ENCODE data around the gene MED25.

The MED25 gene

DNA sequence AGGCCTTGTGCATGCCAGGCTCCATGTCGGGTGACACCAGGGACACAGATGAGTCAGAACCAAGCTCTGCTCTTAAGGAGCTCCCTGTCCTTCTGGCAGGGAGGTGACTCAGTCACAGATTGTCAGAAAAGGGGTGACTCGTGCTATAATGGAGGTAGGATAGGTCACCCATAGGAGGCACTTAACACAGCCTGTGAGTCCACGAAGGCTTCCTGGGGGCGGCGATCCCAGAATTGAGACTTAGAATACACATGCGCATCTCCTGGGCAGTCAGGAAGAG is 24.6 kb upstream of the MED25 start:
- in situ Hi-C loops (cut with MboI; ENCODE audit: low sequenced_read_pairs, unreplicated experiment), result no loop called here
- DNase-seq (ENCODE audit: low spot score), result no peak
- TF ChIP-seq, protein P1, sequence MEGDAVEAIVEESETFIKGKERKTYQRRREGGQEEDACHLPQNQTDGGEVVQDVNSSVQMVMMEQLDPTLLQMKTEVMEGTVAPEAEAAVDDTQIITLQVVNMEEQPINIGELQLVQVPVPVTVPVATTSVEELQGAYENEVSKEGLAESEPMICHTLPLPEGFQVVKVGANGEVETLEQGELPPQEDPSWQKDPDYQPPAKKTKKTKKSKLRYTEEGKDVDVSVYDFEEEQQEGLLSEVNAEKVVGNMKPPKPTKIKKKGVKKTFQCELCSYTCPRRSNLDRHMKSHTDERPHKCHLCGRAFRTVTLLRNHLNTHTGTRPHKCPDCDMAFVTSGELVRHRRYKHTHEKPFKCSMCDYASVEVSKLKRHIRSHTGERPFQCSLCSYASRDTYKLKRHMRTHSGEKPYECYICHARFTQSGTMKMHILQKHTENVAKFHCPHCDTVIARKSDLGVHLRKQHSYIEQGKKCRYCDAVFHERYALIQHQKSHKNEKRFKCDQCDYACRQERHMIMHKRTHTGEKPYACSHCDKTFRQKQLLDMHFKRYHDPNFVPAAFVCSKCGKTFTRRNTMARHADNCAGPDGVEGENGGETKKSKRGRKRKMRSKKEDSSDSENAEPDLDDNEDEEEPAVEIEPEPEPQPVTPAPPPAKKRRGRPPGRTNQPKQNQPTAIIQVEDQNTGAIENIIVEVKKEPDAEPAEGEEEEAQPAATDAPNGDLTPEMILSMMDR (IDR thresholded peaks at IDR 0.05; ENCODE audit: borderline replicate concordance, control extremely low read depth, extremely low read depth, insufficient read depth, missing control alignments), result no peak

DNA sequence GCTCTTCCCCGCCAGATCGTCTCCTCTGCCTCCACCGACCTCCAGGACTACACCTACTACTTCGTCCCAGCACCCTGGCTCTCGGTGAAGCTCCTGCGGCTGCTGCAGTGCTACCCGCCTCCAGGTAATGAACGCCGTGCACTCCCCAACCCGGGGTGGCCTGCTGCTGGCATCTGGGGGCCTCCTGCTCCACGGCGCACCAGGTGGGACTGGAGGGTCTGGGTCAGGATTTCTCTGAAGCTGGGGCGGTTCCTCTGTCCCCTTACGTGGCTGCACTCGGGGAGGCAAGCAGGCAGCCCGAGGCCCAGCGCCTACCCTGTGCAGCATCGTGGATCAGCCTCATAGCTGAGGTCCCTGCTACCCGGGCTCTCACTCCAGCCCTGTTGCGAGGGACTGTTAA is 22.5 kb upstream of the MED25 start:
- TF ChIP-seq, protein P1 (IDR thresholded peaks at IDR 0.05; ENCODE audit: borderline replicate concordance, control extremely low read depth, extremely low read depth, insufficient read depth, missing control alignments), result no peak
- in situ Hi-C loops (cut with MboI; ENCODE audit: low sequenced_read_pairs, unreplicated experiment), result no loop called here
- DNase-seq (ENCODE audit: low spot score), result no peak

DNA sequence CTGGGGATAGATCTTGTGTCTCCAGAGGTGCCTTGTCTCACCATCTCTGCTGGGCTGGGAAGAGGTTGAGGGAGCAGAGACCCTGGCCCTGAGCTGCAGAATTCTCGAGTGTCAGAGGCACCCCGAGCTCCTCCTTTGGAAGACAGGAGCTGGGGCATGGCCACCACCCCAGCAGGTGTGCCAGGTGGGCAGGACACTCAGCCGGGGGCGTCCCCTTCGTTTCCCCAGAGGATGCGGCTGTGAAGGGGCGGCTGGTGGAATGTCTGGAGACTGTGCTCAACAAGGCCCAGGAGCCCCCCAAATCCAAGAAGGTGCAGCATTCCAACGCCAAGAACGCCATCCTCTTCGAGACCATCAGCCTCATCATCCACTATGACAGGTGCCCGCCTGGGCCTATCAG is 19.5 kb upstream of the MED25 start:
- no peak for DNase-seq (ENCODE audit: low spot score)
- in situ Hi-C loops (cut with MboI; ENCODE audit: low sequenced_read_pairs, unreplicated experiment), result no loop called here
- TF ChIP-seq, protein P1 (IDR thresholded peaks at IDR 0.05; ENCODE audit: borderline replicate concordance, control extremely low read depth, extremely low read depth, insufficient read depth, missing control alignments), result no peak

DNA sequence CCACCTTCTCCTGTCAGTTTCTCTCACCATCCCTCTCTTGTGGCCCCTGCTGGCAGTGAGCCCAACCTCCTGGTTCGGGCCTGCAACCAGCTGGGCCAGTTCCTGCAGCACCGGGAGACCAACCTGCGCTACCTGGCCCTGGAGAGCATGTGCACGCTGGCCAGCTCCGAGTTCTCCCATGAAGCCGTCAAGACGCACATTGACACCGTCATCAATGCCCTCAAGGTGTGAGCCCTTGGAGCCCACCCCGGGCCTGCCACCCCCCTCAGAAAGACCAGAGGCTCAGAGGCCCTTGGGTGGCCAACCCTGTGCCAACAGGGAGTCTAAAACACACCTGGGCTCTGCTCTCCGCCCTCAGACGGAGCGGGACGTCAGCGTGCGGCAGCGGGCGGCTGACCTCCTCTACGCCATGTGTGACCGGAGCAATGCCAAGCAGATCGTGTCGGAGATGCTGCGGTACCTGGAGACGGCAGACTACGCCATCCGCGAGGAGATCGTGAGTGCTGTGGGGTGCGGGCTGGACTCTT is 18.8 kb upstream of the MED25 start:
- TF ChIP-seq, protein P1 (IDR thresholded peaks at IDR 0.05; ENCODE audit: borderline replicate concordance, control extremely low read depth, extremely low read depth, insufficient read depth, missing control alignments), result no peak
- no peak for DNase-seq (ENCODE audit: low spot score)
- in situ Hi-C loops (cut with MboI; ENCODE audit: low sequenced_read_pairs, unreplicated experiment), result no loop called here

DNA sequence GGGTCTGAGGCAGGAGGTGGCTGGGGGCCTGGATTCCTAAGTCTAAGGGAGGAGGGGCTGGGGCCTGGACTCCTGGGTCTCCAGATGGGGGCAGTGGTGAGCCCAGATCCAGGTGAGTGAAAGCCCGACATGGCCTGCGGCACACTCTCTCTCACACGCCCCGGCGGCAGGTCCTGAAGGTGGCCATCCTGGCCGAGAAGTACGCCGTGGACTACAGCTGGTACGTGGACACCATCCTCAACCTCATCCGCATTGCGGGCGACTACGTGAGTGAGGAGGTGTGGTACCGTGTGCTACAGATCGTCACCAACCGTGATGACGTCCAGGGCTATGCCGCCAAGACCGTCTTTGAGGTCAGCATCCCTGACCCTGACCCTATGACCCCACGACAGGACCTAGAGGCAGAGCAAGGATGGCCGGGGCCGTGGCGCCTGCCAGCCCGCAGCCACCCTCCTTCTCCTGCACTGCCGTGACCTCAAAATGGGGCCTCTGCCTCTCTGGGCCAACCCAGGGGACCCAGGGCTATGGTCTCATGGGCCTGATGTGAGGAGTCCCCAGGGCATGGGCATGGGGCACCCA is 18.2 kb upstream of the MED25 start:
- DNase-seq (ENCODE audit: low spot score), result no peak
- in situ Hi-C loops (cut with MboI; ENCODE audit: low sequenced_read_pairs, unreplicated experiment), result no loop called here
- TF ChIP-seq, protein P1 (IDR thresholded peaks at IDR 0.05; ENCODE audit: borderline replicate concordance, control extremely low read depth, extremely low read depth, insufficient read depth, missing control alignments), result no peak

DNA sequence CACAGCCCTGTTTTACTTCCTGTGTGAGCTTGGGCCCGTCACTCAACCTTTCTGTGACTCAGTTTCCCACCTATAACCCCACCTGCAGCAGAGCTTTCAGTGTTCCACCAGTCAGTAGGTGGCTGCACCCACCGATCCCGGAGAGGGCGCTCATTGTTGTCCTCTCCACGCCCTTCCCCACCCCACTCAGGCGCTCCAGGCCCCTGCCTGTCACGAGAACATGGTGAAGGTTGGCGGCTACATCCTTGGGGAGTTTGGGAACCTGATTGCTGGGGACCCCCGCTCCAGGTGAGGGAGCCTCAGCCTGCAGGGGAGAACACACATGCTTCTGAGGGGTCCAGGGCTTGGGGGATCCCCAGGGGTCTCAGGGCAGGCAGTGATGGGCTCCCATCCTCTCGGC is 17.3 kb upstream of the MED25 start:
- in situ Hi-C loops (cut with MboI; ENCODE audit: low sequenced_read_pairs, unreplicated experiment), result no loop called here
- no peak for DNase-seq (ENCODE audit: low spot score)
- TF ChIP-seq, protein P1 (IDR thresholded peaks at IDR 0.05; ENCODE audit: borderline replicate concordance, control extremely low read depth, extremely low read depth, insufficient read depth, missing control alignments), result no peak
